Neural progenitor cell (in vitro differentiated cells): Measurements from ENCODE around the gene ZNF827.

Source experiments
- EZH2 ChIP-seq: fragments of 200-600 bp; sonication (generic); IDR thresholded peaks from 2 replicates; pipeline ENCODE4 v1.6.1; 2017; ENCODE audit warnings: antibody characterized with exemption, mild to moderate bottlenecking, moderate library complexity
- EZH2phosphoT487 ChIP-seq: fragments of 200-600 bp; sonication (generic); IDR thresholded peaks from 2 replicates; pipeline ENCODE4 v1.6.1; 2017; ENCODE audit warnings: antibody characterized with exemption
- TF ChIP-seq, protein P1 (sequence below): fragments of 200-600 bp; sonication (generic); IDR thresholded peaks from 2 replicates; pipeline ENCODE4 v1.5.1; 2017; ENCODE audit warnings: antibody characterized with exemption, mild to moderate bottlenecking

DNA sequence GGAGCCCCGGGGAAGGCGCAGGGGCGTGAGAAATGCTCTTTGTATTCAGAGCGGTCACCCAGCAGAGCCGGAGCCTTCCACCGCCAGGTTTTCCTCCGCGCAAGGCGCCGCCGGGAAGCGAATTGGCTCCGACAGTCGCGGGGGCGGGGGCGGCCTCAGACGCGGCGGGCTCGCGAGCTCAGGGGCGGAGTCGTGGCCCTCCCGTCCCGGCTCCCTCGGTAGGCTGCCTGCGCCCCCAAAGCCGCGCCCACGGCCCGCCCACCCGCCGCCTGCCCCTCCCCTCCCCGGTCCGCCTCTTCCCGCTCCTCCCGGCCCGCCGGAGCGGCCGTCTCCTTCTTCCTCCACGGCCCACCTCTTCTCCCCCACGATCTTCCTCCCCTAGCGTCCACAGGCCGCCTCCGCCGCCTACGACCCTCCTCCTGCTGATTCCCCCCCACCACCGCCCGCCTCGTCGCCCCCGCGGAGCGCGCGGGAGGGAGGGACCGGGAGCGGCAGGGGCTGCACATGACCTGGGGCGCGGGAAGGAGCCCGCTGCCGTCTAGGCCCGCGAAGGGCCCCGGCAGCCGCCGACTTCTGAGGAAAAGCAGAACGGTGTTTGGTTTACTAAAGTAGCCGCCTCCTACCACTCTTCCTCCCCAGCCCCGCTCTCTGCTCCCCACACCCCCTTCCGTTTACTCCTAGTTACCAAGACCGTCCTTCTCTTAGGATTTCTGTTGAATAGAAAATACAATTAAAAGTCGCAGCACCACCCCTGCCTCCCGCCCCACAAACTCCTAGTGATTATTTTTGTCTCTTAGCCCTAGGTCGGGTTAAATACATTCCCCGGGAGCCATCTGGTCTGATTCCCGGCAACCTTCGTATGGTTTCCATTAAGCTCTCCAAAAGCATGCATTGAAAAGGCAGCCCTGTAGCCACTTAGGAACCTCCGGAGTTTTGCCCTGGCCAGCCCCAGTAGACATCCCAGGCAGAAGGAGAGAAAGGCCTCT is 205.4 kb downstream of the ZNF827 start:
- TF ChIP-seq, protein P1, sequence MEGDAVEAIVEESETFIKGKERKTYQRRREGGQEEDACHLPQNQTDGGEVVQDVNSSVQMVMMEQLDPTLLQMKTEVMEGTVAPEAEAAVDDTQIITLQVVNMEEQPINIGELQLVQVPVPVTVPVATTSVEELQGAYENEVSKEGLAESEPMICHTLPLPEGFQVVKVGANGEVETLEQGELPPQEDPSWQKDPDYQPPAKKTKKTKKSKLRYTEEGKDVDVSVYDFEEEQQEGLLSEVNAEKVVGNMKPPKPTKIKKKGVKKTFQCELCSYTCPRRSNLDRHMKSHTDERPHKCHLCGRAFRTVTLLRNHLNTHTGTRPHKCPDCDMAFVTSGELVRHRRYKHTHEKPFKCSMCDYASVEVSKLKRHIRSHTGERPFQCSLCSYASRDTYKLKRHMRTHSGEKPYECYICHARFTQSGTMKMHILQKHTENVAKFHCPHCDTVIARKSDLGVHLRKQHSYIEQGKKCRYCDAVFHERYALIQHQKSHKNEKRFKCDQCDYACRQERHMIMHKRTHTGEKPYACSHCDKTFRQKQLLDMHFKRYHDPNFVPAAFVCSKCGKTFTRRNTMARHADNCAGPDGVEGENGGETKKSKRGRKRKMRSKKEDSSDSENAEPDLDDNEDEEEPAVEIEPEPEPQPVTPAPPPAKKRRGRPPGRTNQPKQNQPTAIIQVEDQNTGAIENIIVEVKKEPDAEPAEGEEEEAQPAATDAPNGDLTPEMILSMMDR = no peak
- TF ChIP-seq EZH2 (no peak), EZH2phosphoT487 (peak; percentile 31)
